GM21423 (cell line): Measurements from ENCODE around the gene USP21.
A peak's percentile ranks its signal among the peaks of the same experiment; 100 is the strongest.

Experiments
- ATAC-seq: cut with Tn5 transposase; IDR thresholded peaks from one replicate; pipeline ENCODE4 v1.9.1; 2021; ENCODE audit warnings: mild to moderate bottlenecking, moderate library complexity; ENCODE audit not compliant: unreplicated experiment

The USP21 gene

DNA sequence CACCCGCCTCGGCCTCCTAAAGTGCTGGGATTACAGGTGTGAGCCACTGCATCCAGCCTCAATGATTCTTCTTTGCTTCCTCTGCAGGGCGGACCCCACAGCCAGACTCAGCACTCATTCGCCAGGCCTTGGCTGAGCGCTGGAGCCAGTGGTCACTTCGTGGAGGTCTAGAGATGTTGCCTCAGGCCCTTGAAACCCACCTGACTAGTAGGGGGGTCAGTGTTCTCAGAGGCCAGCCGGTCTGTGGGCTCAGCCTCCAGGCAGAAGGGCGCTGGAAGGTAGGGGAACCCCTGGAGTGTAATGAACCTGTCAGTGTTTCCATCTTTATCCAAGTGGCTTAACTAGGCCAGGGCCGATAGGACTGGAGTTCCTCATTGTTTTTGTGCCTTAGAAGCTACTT, 9.6 kb downstream of the USP21 start:
- ATAC-seq: no peak

DNA sequence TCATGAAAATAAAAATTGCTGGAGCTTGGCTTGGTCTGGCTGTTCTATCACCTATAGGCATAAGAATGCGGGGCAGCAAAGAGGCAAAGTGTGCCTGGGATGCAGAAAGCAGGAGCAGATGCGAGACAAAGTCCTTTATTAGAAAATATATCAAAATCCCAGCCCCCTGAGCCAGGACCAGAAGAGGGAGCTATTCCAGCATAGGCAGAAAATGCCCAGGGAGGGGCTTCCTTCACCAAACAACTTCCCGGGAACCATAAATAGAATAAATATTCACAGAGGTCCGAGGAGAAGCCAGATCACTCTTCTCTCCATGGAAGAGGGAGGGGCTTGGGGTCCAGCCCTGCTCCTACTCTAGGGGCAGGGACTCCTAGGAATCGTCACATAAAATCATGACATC, 11.9 kb downstream of the USP21 start:
- ATAC-seq: no peak

DNA sequence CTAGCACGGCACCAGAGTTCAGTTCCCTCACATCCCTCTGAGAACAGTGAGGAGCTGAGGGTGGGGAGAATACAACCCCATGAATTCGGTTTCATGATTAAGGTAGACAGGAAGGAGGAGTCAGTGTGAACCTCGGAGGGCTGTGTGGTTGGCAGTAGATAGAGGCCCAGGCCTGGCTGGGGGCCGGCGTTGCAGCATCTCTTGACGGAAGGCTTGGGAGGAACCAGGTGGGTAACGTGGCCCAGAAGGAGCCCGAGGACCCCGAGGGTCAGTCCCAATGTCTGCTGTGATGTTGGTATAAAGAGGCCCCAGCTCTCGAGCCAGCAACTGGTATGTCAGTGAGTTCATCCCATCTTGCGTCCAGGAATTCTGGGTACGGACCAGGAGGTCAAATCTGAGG, 12.4 kb downstream of the USP21 start:
- no peak for ATAC-seq

DNA sequence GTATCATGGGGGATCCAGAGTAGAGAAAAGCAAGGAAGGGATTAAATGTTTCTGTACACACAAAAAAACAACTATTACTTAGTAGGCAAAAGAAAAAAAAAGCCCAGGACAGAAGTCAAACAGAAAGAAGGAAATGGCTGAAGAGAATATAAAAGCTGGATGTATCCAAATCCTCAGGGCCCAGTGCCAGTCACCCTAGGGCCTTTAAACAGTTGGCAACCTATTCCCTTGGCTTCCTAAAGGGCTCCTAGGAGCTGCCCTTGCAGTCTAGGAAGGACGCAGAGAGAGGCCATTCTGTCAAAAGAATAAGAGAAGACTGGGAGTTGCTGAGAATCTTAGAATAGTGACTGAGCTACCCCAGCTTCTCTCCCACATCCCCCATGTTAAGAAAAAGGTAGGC, 13.0 kb downstream of the USP21 start:
- ATAC-seq: no peak

DNA sequence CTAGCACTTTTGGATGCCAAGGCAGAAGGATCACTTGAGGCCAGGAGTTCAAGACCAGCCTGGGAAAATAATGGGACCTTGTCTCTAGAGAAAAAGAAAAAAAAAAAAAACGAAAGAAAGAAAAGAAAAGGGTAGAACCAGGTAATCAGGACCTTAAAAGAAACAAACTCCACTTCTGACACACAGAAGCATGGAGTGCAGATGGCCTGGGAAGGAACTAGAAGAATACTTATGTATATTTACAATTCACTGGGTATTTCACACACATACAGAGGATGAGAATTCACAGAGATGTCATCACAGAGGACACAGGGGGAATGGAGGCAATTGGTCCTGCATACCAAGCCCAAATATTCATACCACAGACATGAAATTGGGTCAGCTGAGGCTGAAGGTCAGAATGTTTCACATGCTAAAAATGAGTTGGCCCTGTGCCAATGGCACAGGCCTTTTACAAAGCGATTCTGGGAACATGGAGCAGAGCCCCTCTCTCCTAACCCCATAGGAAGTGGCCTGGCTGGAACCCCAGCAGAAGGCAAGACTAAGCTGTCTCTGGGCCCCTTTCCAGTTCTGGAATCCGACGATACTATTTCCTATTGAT, 13.6 kb downstream of the USP21 start:
- ATAC-seq: no peak

DNA sequence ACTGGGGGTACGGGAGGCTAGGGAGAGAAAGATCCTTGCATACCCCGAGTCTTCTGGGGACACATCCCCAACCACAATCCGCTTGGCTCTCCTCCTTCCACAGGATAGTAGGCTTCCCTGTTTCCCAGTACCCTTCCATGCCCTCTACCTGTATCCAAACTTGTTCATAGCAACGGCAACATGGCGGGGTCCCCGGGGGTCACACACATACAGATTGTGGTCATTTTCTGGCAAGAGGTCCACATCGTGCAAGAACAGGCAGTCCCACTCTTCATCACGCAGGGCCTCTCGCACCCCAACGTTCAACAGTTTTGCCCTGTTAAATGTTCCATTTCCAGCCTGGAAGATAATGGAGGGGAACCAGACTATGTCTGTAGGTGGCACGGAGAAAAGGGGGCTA, 14.4 kb downstream of the USP21 start:
- ATAC-seq: no peak

DNA sequence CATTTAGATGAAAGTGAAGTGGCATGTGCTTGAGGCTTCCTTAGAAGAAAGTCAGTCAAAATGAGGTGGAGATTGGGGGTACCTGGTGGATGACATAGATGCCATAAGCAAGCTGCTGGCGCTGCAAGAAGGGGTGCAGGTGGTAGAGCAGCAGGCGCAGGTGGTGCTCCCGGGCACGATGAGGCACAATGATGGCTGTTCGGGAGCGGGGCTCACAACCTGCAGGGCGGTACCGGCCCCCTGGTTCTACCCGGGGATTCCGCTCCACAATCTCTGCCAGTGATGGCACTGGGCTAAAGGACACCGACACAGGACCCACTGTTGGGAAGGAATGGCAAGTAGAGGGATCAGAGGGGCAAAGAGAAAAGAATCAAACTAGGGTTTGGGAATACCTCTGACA, 15.6 kb downstream of the USP21 start:
- ATAC-seq: no peak

DNA sequence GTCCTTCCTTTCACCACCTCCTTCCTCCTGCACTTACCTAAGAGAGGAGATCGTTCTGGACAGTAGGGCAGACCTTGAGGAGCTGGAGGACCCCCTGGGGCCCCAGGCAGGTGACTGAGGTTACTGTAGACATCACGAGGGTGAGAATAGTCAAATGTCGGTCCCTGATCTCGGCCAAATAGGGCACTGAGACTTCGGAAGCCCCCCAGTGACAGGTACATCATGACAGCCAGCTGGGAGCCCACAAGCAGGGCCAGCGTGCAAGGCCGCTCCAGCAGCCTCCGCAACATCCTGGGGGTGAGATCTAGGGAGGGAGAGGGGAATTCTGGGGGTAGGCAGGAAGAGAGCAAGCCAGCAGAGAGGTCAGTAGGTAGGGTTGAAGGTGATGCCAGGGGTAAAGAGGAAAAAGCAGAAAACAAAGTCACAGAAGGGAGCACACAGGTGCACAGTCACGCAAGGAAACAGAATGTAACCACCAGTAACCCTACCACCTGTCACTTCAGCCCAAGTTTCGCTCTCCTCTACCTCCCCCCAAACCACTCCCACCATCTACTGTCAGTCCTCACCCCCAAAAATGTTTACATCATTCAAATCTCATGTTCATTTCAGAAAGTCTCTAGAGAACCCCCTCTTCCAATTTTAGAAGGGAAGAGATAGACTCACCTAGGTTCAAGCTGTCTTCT, 16.6 kb downstream of the USP21 start:
- no peak for ATAC-seq

DNA sequence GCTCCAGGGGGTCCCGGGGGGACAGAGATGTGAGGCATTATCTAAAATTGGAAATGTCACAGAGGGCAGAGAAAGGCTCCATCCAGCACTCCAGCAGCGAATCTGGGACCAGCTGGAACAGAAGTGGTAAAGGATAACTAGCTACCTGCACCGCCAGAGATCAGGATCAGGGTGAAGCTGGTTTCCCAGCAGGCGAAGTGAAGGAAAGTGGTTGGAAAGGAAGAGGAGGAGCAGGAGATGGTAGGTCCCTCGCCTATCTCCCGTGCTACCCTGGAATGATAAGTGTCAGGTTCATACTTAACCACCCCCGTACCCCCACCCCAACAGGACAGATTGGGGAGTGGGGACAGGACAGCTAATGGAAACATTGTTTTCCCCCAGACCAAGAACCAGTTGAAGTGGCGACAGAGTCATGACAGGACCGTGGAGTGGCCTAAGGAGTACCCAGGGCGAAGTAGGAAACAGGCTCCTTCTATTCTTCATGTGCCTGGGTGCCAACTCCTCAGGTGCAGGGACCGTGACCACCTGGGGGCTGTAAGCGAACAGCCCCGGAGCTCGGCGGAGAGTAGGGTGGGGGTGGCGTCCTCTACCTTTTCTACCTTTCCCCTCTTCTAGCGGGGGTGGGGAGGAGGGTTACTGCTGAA, 17.3 kb downstream of the USP21 start:
- ATAC-seq: no peak

DNA sequence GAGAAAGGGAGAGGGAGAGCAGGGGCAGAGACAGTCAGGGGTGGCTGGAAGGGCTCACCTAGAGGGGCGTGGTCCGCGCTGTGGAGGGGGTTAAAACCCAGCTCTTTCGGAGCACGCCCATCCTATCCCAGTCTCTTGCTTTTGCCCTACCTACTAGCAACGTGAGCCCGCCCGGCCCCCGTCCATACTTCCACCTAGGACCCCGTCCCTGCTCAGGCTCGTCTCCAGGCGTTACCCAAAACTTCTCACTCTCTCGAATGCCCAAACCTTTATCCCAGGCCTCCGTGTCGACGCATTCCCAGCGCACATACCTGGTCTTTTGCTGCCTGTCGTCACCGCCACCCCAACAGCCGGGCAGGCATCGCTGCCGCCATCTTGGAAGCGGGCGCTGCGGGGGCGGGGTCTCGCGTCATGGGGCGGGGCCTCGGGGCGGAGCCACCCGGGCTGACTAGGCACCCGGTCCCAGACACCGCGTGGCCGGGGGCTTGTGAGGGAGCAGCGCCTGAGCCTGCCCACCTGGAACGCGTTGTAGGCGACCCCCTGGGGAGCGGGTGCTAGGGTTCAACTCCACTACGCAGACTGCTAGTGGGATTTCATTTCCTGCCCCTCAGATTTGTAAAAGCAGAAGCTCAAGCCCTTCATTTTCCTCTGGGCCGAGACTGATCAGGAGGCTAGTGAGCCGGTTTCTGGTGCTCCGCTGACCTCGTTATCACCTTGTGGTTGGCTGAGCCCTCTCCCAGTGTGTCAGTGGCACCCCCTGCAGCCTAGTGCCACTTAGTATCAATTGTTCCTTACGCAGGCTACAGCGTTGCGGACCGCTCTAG, 18.0 kb downstream of the USP21 start, which contains the start of gene B4GALT3:
TSS of gene B4GALT3 (minus strand) at position 396 of the 824 bp plus-strand sequence. CDS start 1,447 bp downstream, outside the sequence.
- peak; percentile 75 for ATAC-seq

DNA sequence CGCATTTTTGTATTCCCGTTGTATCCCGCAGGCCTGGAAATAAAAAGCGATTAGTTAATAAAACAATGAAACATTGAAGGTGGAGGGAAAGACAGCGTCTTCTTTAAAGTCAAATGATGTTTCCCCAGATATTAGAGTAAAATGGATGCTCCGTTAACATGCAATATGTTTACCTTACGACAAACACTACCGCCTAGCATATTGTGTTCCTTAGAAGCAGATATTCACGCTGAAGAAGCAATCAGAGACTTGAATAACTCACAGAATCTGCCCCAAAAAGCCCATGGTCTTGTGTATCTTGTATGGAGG, 18.6 kb downstream of the USP21 start:
- no peak for ATAC-seq

DNA sequence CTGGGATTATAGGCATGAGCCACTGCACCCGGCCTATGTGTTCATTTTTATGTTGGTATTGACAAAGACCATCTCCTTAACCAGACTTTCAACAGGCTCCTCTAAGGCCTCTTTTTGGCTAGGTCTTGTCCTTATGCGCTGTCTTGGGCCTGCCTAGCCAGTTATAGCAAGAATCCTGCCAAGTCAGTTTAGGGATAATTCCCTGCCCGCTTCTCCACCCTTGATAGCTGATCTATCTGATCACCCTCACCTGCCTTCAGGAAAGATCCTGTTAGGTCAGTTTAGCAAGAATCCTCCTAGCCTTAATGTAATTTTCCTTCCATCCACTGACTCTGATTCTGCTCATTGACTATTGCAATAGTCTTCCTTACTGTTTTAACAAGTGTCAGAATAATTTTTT, 20.4 kb downstream of the USP21 start:
- no peak for ATAC-seq

DNA sequence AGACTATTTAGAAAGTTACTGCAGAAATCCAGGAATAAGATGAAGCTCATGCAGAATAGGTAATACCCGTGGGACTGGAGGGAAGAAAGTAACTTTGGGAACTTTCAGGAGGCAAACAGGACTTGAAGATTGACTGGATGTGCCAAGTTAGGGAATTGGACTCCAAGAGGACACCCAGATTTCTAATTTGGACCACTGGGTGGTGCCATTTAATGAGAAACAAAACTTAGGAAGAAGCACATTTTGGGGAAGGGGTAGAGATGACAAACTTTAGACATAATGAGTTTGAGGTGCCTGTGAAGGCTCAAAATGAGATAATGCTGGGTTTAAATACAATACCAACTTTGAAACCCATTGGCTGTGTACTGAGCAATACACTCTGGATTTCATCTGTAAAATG, 21.3 kb downstream of the USP21 start:
- no peak for ATAC-seq

DNA sequence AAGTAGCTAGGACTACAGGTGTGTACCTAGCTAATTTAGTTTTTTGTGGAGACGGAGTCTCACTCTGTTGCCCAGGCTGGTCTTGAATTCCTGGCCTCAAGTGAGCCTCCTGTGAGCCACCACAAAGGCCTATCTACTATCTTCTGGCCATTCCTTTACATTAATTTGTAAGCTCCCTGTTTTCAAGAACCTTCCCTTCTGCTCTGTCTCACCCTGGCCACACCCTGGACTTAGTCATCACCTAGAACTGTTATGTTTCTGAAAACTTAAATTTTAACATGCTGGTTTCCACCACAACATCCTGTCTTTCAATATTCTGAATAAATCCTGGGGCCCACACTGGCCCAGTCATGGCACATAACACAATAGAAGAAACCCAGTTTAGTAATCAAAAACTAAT, 22.9 kb downstream of the USP21 start:
- ATAC-seq: peak; percentile 53

DNA sequence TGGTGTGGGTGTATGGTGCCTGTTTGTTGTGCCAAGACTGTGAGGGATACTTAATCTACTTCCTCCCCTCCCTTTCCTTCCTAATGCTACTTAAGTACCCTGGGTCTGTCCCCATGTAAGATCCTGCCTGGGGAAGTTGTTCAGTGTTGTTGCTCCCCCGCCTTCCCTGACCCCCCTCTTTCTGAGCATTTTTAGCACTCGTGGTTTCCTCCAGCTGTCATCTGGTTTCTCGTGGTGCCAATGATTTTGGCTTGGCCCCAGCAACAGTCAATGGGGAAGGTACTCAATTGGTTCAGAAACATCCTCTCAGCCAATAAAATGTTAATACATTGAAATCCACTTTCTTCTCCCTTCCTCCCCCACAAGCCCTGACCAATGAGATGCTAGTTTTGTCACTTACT, 26.0 kb downstream of the USP21 start:
- peak; percentile 59 for ATAC-seq

DNA sequence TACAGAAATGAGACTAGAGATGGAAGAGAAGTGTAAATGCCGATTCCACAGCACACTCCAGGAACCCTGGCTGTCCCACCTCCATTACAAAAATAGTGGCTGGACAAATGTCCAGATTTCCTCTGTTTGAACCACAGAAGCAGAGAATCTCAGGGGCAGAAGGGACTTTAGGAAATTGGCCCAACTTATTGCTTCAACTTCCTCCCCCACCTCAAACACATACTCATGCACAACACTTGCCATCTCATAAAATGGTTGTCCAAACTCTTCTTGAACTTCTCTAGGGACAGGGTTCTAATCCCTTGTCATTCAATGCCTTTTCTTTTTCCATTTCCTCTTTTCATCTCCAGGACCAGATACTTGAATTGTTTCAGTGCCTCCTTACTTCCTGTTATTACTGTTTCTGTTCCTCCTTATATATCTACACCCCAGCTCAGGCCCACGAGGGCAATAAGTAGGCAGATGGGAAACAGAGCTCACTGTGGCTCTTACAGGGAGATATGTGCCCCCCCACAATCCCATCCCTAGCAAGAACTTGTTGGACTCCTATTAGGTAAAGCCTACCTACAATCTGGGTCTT, 26.5 kb downstream of the USP21 start:
- peak; percentile 27 for ATAC-seq

DNA sequence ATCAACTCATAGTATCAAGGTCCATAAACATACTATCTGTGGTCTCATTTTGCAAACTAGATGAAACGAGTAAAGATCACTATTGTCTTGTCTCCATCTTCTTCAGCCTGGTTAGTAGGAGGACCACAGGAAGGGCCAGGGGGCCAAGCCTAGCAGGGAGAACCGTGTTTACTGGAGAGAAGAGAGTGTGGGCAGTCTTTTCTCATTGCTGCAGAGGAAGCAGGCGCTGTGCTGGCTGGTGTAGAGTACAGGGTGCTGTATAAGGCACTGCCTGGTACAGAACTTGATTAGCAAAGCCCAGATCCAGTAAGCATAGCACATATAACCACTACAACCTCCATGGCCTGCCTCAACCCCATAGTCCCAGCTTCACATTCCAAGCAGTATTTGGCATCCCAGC, 28.0 kb downstream of the USP21 start:
- ATAC-seq: no peak

DNA sequence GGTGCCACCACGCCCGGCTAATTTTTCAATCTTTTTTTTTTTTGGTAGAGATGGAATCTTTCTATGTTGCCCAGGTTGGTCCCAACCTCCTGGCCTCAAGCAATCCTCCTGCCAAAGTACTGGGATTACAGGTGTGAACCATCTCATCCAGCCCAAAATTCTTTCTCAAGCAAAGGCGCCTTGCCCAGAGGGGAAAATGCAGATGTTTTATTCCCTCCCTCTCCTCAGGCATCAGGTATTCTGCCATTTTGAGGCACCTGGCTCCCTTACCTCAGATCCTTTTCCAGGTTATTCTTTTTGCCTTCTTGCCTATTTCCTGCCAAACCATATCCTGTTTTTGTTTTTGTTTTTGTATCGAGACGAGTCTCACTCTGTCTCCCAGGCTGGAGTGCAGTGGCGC, 29.1 kb downstream of the USP21 start:
- ATAC-seq: no peak

DNA sequence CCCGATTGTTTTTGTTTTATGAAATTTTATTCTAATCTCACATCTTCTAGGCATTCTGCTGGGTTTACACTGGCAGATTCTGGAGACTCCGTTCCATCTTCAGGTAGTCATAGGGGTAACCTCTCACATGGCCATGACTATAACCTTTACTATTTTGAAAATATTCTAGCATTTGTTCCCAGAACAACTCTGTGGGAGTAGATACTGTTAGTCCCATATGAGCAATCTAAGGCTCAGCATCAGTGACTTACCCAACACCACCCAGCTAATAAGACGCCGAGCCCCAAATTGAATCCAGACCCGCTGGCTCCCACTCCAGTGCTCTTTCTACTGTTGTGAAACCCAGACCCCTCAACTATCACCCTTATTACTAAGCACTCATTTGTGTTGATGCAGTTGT, 29.7 kb downstream of the USP21 start:
- ATAC-seq: no peak

DNA sequence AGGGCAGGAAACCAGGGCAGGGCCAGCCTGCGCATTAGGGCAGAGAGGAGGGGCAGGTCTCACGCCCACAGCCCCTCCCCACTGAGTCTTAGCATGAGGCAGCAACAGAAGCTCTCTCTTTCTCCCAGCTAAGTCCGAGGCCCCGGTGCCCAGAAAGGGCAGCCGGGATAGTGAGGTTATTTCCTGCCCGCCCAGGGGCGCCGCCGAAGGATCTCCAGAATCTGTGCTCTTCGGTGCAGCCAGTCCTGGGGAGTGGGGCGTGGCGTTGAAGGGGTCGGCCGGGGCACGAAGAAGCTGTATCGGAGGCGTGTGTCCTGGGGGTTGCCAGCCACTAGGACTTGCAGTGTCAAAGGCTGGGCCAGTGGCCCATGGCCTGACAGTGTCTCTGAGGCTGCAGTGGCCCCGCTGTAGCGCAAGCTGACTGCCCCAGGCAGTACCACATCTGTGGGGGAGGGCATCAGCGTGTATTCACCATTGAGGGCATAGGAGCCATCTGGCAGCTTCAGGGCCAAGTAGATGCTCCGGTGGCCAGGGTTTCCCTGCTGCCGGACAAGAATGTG, 31.7 kb downstream of the USP21 start:
- ATAC-seq: no peak

DNA sequence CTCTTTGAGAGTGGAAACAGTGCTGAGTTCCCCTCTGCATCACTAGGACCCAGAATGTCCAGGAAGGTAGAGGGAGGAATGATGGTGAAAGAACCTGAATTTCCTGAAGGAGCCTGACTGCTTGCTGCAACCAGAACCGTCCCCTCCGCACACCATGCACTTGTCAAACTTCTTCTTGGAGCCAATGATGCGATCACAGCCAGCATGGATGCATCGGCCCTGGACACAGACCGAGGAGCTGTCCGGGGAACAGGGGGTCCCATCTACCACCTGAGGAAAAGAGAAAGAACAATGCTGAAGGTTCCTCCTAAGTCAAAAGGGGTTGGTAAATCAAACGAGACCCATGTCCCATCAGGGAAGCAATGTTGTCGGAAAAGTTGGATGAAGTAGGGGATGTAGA, 32.7 kb downstream of the USP21 start:
- no peak for ATAC-seq
